GM12873 (cell line): ENCODE data around the gene PNPT1.

Source experiments
- TF ChIP-seq, protein P1 (sequence below): IDR thresholded peaks from 2 replicates; pipeline ENCODE4 v1.5.1; 2012; ENCODE audit warnings: low read depth, mild to moderate bottlenecking, moderate library complexity, low read length, control low read depth; ENCODE audit not compliant: insufficient read depth; ENCODE audit errors: missing control alignments

PNPT1 gene

GRCh38 chr2:55693181-55694125 lies at the start of gene PNPT1:
Gene PNPT1, minus strand, starts transcription at chr2:55693844. Its CDS starts 21 bp downstream, at chr2:55693823.
- TF ChIP-seq, protein P1, sequence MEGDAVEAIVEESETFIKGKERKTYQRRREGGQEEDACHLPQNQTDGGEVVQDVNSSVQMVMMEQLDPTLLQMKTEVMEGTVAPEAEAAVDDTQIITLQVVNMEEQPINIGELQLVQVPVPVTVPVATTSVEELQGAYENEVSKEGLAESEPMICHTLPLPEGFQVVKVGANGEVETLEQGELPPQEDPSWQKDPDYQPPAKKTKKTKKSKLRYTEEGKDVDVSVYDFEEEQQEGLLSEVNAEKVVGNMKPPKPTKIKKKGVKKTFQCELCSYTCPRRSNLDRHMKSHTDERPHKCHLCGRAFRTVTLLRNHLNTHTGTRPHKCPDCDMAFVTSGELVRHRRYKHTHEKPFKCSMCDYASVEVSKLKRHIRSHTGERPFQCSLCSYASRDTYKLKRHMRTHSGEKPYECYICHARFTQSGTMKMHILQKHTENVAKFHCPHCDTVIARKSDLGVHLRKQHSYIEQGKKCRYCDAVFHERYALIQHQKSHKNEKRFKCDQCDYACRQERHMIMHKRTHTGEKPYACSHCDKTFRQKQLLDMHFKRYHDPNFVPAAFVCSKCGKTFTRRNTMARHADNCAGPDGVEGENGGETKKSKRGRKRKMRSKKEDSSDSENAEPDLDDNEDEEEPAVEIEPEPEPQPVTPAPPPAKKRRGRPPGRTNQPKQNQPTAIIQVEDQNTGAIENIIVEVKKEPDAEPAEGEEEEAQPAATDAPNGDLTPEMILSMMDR: no peak

DNA sequence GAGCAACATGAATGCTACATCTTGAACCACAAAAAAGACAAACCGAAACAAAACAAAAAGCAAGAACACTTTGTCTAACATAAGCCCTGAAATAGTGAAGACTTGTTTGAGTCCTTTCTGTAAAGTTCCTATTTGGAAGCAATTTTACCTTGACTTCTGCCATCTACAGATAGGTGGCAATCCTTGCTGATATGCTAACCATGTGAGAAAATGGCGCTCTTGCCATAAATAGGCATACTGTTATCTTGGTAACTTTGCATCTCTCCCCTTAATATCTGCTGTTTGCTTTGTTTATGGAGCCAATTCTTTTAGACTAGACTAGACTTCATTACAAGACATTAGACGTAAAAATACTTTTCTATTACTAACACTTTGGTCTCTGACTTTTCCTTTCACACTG lies 49.4 kb upstream of the PNPT1 start:
- TF ChIP-seq, protein P1: no peak

DNA sequence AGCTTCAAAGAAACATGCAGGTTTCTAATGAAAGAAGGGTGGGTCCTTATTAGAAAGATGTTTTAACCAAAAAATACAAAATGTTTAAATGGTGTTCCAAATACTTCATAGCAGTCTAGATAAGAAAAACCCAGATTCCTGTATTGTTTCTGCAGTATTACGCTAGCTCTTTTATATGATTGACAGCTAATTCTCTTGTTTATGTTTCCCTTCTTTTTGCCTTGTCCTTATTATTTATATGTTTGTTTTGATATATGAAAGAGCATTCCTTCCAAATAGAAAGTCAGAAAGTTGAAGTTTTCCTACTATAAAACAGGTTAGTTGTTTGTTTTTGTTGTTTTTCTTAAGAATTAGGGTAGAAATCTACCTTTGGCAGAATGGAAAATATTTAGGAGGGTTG lies 41.1 kb upstream of the PNPT1 start:
- TF ChIP-seq, protein P1: no peak

DNA sequence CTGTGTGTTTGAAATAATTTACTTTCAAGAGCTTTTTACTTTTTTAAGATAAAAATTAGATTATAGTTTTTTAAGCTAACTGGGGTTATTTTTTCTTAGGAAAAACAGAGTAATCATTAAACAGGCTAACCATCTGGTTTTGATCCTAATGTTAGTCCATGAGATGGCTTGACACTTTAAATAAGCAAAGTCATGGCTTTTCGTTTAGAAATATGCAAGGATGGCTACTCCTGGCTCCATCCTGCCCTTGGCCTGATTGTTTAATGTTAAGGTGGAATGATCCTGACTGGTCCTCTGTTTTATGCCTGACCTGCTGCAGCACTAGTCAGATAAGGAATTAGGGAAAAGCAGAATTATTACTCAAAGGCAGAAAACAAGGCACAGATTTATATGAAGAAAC lies 39.7 kb upstream of the PNPT1 start:
- TF ChIP-seq, protein P1: no peak

- TF ChIP-seq, protein P1: no peak
Observed at GRCh38 chr2:55732854-55733253, 39.2 kb upstream of the PNPT1 start.

GRCh38 chr2:55729136-55729685 lies 35.6 kb upstream of the PNPT1 start:
- TF ChIP-seq, protein P1: no peak

DNA sequence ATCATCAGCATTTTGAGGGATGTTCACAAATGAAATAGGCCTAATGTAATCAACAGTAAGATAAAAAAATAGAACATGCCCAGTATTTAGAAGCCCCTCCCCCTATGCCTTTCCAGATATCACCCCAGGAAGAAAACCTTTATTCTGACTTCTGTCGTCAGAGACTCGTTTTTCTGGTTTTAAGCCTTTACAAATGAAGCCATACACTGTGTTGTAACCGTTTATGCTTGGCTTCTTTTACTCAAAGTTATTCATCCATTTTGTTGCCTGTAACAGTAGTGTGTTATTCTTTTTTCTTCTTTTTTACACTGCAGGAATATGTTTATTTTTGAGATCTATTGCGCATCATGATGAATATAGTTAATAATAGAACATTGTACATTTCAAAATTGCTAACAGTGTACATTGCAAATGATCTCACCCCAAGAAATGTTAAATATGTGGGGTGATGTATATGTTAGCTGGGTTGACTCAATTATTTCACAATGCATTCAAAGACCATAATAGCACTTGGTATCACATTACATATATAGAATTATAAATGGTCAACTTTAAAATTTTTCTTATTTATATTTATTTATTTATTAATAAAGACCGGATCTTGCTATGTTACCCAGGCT lies 28.1 kb upstream of the PNPT1 start:
- TF ChIP-seq, protein P1: no peak
